SU-DHL-6 (cell line): ENCODE results near the gene WDR64.

Source experiments
- H2AFZ ChIP-seq: fragments of 200-600 bp; sonication (generic); 2 replicates; pipeline ENCODE4 v1.6.1; 2014; ENCODE audit warnings: low read depth, mild to moderate bottlenecking, moderate library complexity, mixed read lengths, antibody characterized with exemption, low read length; ENCODE audit not compliant: severe bottlenecking
- H3F3A ChIP-seq: fragments of 200-600 bp; shearing (Covaris generic); 2 replicates; pipeline ENCODE4 v1.6.0; 2016; ENCODE audit warnings: antibody characterized with exemption, mild to moderate bottlenecking; ENCODE audit not compliant: insufficient read depth
- H3K27ac ChIP-seq: fragments of 200-600 bp; sonication (generic); 2 replicates; pipeline ENCODE4 v1.5.1; 2016; ENCODE audit warnings: low read depth, mild to moderate bottlenecking, low read length, moderate library complexity, mixed read lengths
- H3K27me3 ChIP-seq: fragments of 200-600 bp; sonication (generic), shearing (Covaris generic); 2 replicates; pipeline ENCODE4 v1.6.0; 2014; ENCODE audit warnings: mild to moderate bottlenecking, low read length
- H3K36me3 ChIP-seq: fragments of 200-600 bp; sonication (generic); 2 replicates; pipeline ENCODE4 v1.6.1; 2014; ENCODE audit warnings: mild to moderate bottlenecking, low read length, mixed read lengths
- H3K4me2 ChIP-seq: fragments of 300-600, 200-600 bp; shearing (Covaris generic), sonication (generic); 2 replicates; pipeline ENCODE4 v1.6.0; 2014; ENCODE audit warnings: low read length, low read depth, mild to moderate bottlenecking; ENCODE audit not compliant: poor library complexity, severe bottlenecking
- H3K4me3 ChIP-seq: fragments of 200-600 bp; sonication (generic); 2 replicates; pipeline ENCODE4 v1.5.1; 2014; ENCODE audit warnings: antibody characterized with exemption, low read length, mild to moderate bottlenecking, mixed read lengths; ENCODE audit not compliant: insufficient read depth, poor library complexity, severe bottlenecking
- H3K79me2 ChIP-seq: fragments of 200-600 bp; sonication (generic); 2 replicates; pipeline ENCODE4 v1.6.1; 2014; ENCODE audit warnings: mild to moderate bottlenecking, low read length, moderate library complexity; ENCODE audit not compliant: insufficient read depth
- H3K9ac ChIP-seq: fragments of 200-600 bp; sonication (generic); 2 replicates; pipeline ENCODE4 v1.7.0; 2014; ENCODE audit warnings: mild to moderate bottlenecking, low read length
- H3K9me2 ChIP-seq: fragments of 200-600 bp; sonication (generic); replicated peaks from 2 replicates; pipeline ENCODE4 v1.6.1; 2014; ENCODE audit warnings: low read length; ENCODE audit not compliant: insufficient read depth
- H3K9me3 ChIP-seq: fragments of 200-600 bp; sonication (generic); 2 replicates; pipeline ENCODE4 v1.6.1; 2014; ENCODE audit warnings: low read length, mixed read lengths; ENCODE audit not compliant: insufficient read depth
- H4K20me1 ChIP-seq: fragments of 200-600 bp; sonication (generic); 2 replicates; pipeline ENCODE4 v1.6.1; 2014; ENCODE audit warnings: low read depth, mild to moderate bottlenecking, antibody characterized with exemption, low read length, moderate library complexity, mixed read lengths
- EZH2phosphoT487 ChIP-seq: fragments of 200-600 bp; sonication (generic), shearing (Covaris generic); conservative IDR thresholded peaks from 2 replicates; pipeline ENCODE4 v1.6.1; 2018; ENCODE audit warnings: mild to moderate bottlenecking, antibody characterized with exemption, low read length, moderate library complexity, mixed read lengths
- TF ChIP-seq, protein P1 (sequence below): fragments of 200-600 bp; sonication (generic); IDR thresholded peaks from one replicate; pipeline ENCODE4 v1.5.1; 2017; ENCODE audit warnings: antibody characterized with exemption, mild to moderate bottlenecking, low read length, moderate library complexity; ENCODE audit not compliant: insufficient read depth, poor library complexity, severe bottlenecking

Gene WDR64

GRCh38 chr1:241638099-241638682 is 13.9 kb upstream of the WDR64 start:
- no peaks in the 10 kb centered on the region for H3K9me3 ChIP-seq
- H3K36me3 ChIP-seq, result no peaks in the 10 kb centered on the region
- H3K79me2 ChIP-seq, result no peaks in the 10 kb centered on the region
- no peak overlapping the region for H3K9ac ChIP-seq
- H3K4me2 ChIP-seq, result peak overlapping the region; percentile 76
- peaks cover 6% of the 10 kb centered on the region; the same call in 1 of the 2 replicates for H3F3A ChIP-seq
- no peak overlapping the region for H2AFZ ChIP-seq
- H3K27ac ChIP-seq, result no peak overlapping the region
- H4K20me1 ChIP-seq, result no peaks in the 10 kb centered on the region
- H3K9me2 ChIP-seq, result no peaks in the 10 kb centered on the region
- H3K27me3 ChIP-seq, result no peaks in the 10 kb centered on the region
- TF ChIP-seq, protein P1, sequence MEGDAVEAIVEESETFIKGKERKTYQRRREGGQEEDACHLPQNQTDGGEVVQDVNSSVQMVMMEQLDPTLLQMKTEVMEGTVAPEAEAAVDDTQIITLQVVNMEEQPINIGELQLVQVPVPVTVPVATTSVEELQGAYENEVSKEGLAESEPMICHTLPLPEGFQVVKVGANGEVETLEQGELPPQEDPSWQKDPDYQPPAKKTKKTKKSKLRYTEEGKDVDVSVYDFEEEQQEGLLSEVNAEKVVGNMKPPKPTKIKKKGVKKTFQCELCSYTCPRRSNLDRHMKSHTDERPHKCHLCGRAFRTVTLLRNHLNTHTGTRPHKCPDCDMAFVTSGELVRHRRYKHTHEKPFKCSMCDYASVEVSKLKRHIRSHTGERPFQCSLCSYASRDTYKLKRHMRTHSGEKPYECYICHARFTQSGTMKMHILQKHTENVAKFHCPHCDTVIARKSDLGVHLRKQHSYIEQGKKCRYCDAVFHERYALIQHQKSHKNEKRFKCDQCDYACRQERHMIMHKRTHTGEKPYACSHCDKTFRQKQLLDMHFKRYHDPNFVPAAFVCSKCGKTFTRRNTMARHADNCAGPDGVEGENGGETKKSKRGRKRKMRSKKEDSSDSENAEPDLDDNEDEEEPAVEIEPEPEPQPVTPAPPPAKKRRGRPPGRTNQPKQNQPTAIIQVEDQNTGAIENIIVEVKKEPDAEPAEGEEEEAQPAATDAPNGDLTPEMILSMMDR, result no peak
- TF ChIP-seq EZH2phosphoT487, result no peak
- H3K4me3 ChIP-seq, result no peak overlapping the region

GRCh38 chr1:241638909-241639622 is 13.0 kb upstream of the WDR64 start:
- no peak for TF ChIP-seq EZH2phosphoT487
- TF ChIP-seq, protein P1, result no peak
- Histone ChIP-seq H3K79me2 (no peaks in the 10 kb centered on the region), H3K9me3 (no peaks in the 10 kb centered on the region), H3K4me3 (peak overlapping the region; percentile 92), H3K9ac (peak overlapping the region; percentile 68), H3K27me3 (no peaks in the 10 kb centered on the region), H3F3A (peaks cover 6% of the 10 kb centered on the region; the same call in 1 of the 2 replicates), H3K9me2 (no peaks in the 10 kb centered on the region), H3K4me2 (peak overlapping the region; percentile 76), H3K27ac (no peak overlapping the region), H4K20me1 (no peaks in the 10 kb centered on the region), H3K36me3 (no peaks in the 10 kb centered on the region), H2AFZ (no peak overlapping the region)

DNA sequence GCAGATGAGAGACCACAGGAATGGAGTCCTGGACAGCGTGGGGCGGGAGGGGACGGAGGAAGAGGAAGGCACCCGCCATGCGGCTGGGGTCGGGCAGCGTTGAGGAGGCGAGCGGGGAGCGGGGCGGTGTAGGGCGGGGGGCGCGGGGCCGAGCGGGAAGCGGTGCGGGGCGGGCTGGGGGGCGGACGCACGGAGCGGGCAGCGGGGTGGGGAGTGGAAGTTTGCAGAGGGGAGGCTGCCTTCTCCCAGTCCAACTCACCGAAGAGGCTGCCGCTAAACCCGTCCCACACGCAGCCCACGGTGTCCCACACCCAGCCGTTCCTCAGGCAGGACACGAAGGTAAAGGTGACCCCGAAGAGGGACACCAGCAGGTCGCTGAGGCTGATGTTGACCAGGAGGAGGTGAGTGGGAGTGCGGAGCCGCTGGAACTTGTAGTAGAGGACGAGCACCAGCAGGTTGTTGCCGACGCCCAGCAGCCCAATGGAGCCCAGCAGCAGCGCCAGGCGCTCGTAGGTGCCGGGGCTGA is 12.4 kb upstream of the WDR64 start:
- H3F3A ChIP-seq, result peaks cover 6% of the 10 kb centered on the region; the same call in 1 of the 2 replicates
- peak overlapping the region; percentile 75 for H2AFZ ChIP-seq
- no peak for TF ChIP-seq EZH2phosphoT487
- TF ChIP-seq, protein P1, result no peak
- H3K9ac ChIP-seq, result peak overlapping the region; percentile 68
- H3K9me3 ChIP-seq, result no peaks in the 10 kb centered on the region
- peak overlapping the region; percentile 76 for H3K4me2 ChIP-seq
- H3K4me3 ChIP-seq, result peak overlapping the region; percentile 92
- H3K9me2 ChIP-seq, result no peaks in the 10 kb centered on the region
- H3K36me3 ChIP-seq, result no peaks in the 10 kb centered on the region
- no peak overlapping the region for H3K27ac ChIP-seq
- H3K27me3 ChIP-seq, result no peaks in the 10 kb centered on the region
- H4K20me1 ChIP-seq, result no peaks in the 10 kb centered on the region
- H3K79me2 ChIP-seq, result no peaks in the 10 kb centered on the region
